Neural progenitor cell (in vitro differentiated cells): ENCODE data around the gene CTTN.

Source experiments
- CTCF ChIP-seq: fragments of 200-600 bp; sonication (generic); IDR thresholded peaks from 2 replicates; pipeline ENCODE4 v1.5.1; 2017; ENCODE audit warnings: antibody characterized with exemption, mild to moderate bottlenecking
- EZH2phosphoT487 ChIP-seq: fragments of 200-600 bp; sonication (generic); IDR thresholded peaks from 2 replicates; pipeline ENCODE4 v1.6.1; 2017; ENCODE audit warnings: antibody characterized with exemption

- TF ChIP-seq EZH2phosphoT487 (no peak), CTCF (no peak)
Observed at GRCh38 chr11:70376621-70377020, 21.7 kb upstream of the CTTN start.
